Uterus (tissue), 2 donors: ENCODE results near the gene SMAD6.

Experiments
- POLR2A ChIP-seq, 2 donors: fragments of 450-650 bp; IDR thresholded peaks; one replicate each; pipeline ENCODE4 v1.6.1; 2016; ENCODE audit warnings: antibody characterized with exemption in 2 of 2, mild to moderate bottlenecking in 1 of 2, moderate library complexity in 1 of 2
- TF ChIP-seq, protein P1 (sequence below), 4 experiments: fragments of 200-600 bp in 2 of 4; fragments of 450-650 bp in 2 of 4; sonication (generic) in 2 of 4; IDR thresholded peaks; one replicate each; pipeline ENCODE4 v1.5.1; 2016 to 2019; ENCODE audit warnings: antibody characterized with exemption in 4 of 4, mild to moderate bottlenecking in 2 of 4, moderate library complexity in 1 of 4

GRCh38 chr15:66797921-66798320, 95.9 kb downstream of the SMAD6 start:
- no peak for TF ChIP-seq POLR2A (IDR thresholded peaks at IDR 0.05)
- TF ChIP-seq, protein P1, sequence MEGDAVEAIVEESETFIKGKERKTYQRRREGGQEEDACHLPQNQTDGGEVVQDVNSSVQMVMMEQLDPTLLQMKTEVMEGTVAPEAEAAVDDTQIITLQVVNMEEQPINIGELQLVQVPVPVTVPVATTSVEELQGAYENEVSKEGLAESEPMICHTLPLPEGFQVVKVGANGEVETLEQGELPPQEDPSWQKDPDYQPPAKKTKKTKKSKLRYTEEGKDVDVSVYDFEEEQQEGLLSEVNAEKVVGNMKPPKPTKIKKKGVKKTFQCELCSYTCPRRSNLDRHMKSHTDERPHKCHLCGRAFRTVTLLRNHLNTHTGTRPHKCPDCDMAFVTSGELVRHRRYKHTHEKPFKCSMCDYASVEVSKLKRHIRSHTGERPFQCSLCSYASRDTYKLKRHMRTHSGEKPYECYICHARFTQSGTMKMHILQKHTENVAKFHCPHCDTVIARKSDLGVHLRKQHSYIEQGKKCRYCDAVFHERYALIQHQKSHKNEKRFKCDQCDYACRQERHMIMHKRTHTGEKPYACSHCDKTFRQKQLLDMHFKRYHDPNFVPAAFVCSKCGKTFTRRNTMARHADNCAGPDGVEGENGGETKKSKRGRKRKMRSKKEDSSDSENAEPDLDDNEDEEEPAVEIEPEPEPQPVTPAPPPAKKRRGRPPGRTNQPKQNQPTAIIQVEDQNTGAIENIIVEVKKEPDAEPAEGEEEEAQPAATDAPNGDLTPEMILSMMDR (IDR thresholded peaks at IDR 0.05) = no peak
